GM12801 (cell line): ENCODE results near the gene TRABD2B.

Experiments
- CTCF ChIP-seq: IDR thresholded peaks from one replicate; pipeline ENCODE4 v1.5.1; 2011; ENCODE audit warnings: control low read depth; ENCODE audit not compliant: insufficient read length; ENCODE audit errors: extremely low read depth

TRABD2B gene

DNA sequence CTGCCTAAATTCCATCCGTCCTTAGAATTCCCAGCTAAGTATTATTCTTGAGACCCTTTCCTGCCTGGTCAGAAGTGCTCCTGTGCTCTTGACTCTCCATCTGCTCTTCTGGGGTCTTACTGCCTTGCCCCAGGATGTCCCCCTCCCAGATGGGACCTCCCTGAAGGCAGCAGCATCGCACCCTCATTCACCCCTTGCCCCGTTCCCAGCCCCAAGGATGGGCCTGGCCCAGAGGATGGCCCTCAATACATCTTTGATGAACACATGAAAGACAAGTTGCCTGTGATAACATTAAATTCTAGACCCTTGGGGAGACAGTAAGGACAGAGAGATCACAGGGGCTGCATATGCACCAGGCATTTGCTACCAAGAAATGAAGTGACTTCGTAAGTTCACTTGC lies 167.2 kb downstream of the TRABD2B start:
- TF ChIP-seq CTCF = no peak

DNA sequence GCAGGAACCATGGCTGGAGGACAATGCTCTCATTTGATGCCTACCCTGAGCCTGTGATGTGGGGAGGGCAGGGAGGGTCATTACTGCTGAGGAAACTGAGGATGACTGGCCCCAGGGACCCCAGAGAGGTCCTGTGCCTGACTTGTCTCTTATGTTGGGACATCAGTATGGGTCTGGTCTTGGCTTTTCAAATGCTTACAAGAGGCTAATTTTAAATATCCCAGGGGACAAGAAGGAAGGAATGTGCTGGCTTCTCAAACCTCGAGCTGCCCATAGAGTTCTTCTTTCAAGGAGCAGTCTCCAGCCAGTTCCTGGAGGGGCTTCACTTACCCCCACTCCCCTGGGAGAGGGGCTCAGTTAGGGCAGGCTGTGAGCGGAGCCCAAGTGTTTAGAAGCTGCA lies 168.2 kb downstream of the TRABD2B start:
- no peak for TF ChIP-seq CTCF

DNA sequence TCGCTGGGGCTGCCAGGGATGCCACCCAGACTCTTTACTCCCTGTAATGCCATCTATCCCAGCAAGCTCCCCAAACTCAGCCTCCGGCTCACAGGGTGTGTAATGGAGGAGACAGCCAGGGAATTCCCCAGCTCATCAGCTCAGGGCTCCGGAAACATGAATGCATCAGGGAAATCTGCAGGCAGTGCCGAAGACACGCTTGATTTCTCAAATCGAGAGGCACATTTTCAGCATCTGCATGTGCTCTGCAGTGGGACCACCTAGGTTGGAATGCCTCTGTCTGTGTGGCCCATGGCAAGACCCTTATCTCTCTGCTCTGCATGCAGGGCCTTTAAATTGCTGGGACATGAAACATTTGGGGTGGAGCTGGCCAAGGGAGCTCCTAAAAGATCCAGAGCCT lies 170.1 kb downstream of the TRABD2B start:
- TF ChIP-seq CTCF = no peak

DNA sequence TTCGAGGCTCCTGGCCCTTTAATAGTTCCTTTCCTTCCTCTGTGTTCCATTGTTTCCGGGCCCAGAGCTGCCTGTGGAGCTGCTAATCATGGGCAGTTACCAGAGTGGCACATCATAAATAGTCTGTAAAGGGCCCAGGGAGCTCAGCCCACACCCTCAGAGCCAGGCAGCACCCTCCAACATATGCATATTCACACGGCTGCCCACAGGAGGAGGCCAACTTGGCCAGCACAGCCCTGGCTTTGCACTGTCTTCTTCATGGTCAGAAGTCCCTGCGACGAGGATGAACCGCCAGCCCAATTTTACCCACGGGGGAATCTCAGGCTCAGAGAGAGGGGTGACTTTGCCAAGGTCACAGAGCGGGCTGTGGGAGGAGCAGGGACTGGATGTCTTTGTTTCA lies 172.5 kb downstream of the TRABD2B start:
- TF ChIP-seq CTCF = no peak

GRCh38 chr1:47824297-47824696 lies 172.9 kb downstream of the TRABD2B start:
- TF ChIP-seq CTCF = no peak

DNA sequence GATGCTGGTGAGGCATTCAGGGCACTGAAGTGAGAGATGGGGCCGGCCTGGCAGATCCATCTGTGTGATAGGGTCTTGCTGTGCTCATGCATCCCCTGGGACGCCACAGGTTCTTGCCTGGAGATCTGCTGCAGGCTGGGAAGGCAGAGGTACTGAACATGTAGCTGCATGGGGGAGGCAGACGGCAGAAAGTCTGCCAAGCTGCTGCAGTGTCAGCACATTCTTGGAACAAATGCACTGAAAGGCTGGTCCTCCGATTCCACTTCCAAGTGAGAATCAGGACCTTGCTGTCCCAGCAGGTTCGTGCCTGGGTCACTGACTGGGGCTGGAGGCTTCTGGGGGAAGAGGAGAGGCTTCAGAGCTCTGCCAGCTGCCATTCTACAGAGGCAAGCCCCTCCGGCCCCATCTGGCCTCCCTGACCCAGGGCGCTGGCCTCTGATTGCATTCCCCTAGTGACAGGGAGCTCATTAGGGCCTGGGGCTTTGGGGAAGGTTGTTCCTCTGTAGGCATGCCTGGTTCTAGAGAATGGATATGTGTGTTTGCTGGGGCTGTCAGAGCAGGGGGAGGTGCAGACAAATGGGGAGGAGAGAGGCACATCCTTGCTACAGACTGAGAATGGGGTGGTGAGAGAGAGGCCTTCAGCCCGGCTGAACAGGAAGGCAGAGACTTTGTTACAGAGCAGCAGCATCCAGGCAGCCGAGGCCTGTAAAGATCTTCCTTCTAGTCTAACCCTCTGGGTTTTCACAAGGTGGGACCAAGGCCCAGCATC lies 174.0 kb downstream of the TRABD2B start:
- no peak for TF ChIP-seq CTCF

DNA sequence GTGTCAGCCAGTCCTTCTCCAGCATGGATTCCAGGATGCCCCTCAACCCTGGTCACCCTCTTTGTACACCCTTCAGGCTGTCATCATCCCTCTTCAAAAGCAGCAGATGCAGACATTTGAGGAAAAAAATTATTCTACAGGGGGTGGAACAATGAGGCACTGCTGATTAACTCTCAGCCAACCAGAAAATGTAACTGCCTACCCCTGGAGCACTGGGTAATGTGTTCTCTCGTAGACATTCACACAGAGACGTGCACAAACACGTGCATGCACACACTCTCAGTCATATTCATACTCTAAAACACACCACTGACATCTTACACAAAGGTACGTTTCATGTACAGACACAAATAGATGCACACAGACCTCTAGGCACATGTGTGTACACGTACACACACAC lies 175.4 kb downstream of the TRABD2B start:
- no peak for TF ChIP-seq CTCF
